Frontal cortex (tissue), 4 donors: ENCODE data around the gene CAV2. TPM values are rescaled to one million over a fixed set of nuclear protein-coding genes. Genes with fewer than 3 reads are reported as not detected.

Experiments
- DNase-seq, 2 donors: peaks; one replicate each; pipeline ENCODE4 v3.0.0; 2012; ENCODE audit warnings: low spot score in 2 of 2
- FAIRE-seq: peaks from 2 replicates; lab custom pipeline; 2012; peaks lifted over from hg19 to GRCh38; lab: Jason Lieb, UNC
- total RNA-seq: library from RNA; depleted of rRNA; stranded (reverse); fragments of >200 nt; gene quantifications from one replicate; pipeline ENCODE4 v1.2.3, GENCODE V29; 2014
- donor health status: control.
- donor health status: control.
- donor health status: control.

Gene CAV2
- total RNA-seq, 1 donor from 2014 or later: 25.7 TPM

DNA sequence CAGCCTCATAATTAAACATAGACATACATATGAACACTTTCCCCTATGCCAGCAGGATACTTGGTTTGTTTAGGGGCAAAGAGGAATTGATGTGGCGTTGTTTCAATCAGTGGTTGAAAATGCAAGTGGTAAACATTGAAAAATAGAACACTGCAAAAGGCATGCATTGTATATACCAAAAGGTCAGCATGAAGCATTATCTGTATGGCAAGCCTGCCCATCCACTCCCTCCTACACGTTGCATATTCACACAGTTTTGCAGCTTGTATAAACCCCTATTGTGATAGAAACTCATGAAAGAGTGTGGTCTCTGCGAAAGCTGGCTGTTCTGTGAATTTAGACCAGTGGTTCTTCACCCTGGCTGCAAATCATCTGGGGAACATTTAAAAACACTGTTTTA is 42.4 kb downstream of the CAV2 start:
- DNase-seq (no peak), FAIRE-seq (no peak)

DNA sequence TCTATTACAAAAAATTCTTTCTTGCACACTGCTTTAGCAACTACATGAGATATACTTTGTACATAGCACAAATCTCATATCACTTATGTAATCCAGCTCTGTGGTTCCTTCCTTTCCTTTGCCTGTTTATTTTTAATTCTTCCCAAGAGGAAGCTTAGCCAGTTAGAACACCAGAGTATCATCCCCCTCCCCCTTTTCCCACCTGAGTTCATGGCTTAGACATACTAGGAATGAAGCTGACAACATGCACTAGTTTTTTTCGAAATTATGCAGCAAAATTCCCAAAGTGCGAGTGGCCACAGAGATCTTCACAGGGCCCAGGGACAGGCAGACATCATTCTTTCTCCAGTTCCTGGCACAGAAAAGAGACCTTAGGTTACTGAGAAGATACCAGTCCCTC is 43.1 kb downstream of the CAV2 start:
- no peak for DNase-seq

DNA sequence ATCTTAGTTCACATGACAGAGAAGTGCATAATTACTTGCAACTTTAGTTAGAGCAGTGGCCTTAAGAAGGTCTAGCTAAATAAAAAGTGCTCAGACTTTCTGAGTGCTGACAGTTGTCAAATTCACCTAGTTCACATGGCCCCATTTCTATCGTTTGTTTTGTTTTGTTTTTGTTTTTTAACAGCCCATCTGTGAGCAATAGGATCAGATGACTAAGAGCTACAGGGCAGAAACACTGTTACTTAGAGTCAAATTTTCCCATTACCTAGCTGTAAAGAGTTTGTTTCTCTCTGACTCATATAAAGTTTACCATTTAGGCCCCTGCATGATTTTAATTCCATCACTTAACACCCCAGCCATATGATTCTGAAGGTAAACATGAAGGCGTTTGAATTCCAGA is 44.1 kb downstream of the CAV2 start:
- FAIRE-seq: no peak
- DNase-seq: no peak

More for the DNA sequence above, 43.1 kb downstream of the CAV2 start:
- FAIRE-seq: no peak

DNA sequence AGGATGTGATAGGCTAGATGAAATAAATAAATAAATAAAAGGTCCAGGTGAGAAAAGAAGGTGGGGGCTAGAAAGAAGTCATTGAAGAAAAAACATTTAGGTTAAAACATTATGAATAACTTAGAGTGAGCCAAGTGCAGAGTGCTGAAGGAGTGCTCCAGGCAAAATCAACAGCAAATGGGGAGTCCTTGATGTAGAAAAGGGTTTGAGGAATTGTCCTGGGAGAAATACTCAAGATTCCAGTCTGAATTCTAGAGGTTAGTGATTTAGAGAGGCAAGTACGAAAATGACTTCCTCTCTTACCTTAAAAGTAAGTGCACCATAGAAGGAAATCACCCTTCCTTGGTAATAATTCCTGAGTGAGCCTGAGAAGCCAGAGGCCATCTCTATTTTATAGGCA is 44.9 kb downstream of the CAV2 start:
- FAIRE-seq (no peak), DNase-seq (no peak)

DNA sequence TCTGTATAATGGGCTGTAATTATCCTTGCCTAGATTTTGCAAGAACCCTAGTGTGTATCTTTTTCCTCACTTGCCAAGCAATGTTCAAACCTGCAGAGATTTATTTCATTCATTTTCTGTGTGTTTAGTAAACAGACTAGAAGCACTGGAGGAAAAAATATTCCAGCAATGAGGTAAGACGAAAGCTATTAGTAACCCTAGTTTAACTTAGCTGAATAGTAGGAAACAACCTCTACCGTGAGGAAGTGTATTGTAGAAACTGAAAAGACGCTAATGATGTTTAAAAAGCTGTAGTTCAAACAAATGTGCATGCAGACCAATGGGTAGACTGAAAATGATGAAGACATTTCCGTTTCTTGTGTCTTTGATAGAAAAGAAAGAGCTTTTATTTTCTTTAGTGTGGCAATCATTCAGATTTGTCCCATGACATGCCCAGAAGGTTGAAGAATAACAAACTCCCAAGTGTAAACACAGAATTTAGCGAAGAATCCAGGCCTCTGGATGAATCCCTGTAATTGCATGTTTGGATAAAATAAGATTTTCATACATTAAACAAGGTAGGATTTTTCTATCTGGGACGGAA is 46.0 kb downstream of the CAV2 start:
- DNase-seq (no peak), FAIRE-seq (no peak)

DNA sequence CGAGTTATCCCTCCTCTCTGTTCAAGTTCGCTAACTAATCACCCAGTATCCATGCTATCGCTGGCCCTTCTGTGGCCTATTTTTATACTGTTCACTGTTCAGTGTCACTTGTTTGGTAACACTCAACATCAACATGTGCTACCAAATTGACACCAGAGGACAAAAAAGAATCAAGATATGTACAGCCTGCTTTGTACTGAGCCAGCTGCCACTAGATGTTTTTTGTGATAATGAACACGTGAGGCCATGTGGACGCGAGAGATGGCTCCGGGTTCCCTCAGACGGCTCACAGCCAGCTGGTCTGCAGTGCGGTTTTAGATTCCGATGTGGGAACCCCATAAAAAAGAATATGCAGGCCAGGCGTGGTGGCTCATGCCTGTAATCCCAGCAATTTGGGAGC is 46.5 kb downstream of the CAV2 start:
- no peak for DNase-seq
- FAIRE-seq: no peak

DNA sequence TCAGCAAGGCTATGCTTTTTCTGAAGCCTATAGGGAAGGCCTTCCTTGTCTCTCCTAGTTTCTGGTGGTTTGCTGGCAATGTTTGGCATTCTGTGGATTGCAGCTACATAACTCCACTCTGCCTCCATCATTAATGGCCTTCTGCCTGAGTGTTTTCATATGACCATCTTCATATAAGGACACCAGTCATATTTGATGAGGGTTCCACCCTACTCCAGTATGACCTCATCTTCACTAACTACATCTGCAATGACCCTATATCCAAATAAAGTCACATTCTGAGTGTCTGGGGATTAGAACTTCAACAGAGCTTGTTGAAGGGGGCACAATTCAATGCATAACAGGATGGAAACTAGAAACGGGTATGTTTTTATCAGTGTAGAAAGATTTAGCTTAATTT is 47.4 kb downstream of the CAV2 start:
- DNase-seq (no peak), FAIRE-seq (no peak)

DNA sequence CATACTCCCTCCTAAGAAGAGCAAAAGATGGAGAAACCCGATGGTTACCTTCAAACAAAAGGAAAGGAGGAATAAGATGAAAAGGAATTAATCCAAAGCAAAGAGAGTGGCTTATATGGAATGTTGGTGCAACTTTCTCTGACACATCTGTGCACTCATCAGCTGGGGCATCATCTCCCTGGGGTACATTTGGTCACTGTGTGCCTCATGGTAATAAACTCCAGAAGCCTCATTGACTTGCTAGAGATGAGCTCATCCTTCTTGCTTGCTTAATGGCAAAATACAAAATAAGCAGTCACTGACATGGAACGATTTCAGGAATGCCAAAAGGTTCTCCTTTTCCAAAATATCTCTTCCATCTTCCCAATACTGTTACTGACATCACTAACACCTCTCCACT is 47.8 kb downstream of the CAV2 start:
- FAIRE-seq (no peak), DNase-seq (no peak)

DNA sequence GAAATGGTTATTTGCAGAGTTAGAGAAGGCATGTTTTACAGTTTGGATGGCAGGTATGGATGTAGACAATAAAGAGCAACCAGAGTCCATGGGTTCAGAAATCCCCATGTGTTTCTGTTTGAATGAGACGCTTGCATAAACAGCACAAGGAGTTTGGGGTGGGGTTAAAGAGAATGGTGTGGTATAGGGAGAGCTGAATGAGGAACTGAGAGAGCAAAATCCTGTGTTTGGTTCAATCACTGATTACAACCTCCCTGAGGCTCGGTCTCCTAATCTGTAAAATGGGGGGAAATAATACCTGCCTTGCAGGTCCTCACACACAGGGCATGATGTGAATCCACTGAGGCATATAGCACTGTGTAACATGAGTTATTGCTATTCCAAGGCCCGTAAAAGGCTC is 49.0 kb downstream of the CAV2 start:
- FAIRE-seq (no peak), DNase-seq (no peak)

DNA sequence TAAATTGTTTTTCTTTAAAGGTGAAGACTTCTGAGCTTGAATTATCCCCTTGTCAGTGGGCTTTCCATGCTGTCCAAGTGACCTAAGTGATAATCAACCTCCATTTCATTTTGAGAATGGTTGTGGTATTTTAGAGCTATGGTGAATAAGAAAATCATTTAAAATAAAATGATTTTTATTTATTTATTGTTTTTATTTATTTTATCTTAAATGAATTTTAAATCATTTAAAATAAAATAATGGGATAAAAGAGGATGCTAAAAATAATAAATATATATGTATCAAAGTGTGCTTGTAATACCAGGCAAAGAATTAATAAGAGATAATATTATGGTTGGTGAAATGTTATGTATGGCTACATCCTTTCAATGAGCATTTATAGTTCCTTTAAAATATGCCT is 49.8 kb downstream of the CAV2 start:
- peak; percentile 23 for FAIRE-seq
- no peak for DNase-seq

DNA sequence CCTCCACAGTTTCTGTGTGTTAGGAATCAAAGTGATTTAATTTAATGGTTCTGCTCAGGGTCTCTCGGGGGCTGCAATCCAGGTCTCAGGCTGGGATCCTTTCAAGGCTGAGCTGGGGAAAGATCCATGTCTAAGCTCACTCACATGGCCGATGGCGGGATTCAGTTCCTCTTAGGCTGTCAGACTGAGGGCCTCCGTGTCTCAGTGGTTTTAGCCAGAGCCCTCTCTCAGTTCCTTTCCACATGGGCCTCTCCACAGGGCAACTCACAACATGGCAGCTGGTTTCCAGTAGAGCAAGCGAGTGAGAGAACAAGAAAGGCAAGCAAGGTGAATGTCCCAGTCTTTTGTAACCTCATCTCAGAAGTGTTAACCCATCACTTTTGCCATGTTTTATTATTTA is 52.2 kb downstream of the CAV2 start:
- FAIRE-seq (no peak), DNase-seq (no peak)

DNA sequence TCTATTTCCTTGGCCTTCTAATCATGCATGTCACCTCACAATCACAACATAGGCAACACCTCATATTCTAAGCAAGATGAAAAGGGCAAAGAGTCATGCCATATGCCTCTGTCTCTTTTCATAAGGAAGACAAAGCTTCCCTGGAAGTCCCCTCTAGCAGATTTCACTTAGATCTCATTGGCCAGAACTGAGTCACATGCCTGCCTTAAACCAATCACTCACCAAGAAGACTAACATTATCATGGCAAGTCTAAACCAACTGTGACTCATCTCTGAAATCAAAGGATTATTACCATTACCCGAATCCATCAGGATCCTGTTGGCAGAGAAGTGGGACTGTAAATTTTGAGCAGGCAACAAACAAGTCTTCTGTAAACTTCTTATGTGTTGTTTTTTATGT is 53.1 kb downstream of the CAV2 start:
- no peak for FAIRE-seq

DNA sequence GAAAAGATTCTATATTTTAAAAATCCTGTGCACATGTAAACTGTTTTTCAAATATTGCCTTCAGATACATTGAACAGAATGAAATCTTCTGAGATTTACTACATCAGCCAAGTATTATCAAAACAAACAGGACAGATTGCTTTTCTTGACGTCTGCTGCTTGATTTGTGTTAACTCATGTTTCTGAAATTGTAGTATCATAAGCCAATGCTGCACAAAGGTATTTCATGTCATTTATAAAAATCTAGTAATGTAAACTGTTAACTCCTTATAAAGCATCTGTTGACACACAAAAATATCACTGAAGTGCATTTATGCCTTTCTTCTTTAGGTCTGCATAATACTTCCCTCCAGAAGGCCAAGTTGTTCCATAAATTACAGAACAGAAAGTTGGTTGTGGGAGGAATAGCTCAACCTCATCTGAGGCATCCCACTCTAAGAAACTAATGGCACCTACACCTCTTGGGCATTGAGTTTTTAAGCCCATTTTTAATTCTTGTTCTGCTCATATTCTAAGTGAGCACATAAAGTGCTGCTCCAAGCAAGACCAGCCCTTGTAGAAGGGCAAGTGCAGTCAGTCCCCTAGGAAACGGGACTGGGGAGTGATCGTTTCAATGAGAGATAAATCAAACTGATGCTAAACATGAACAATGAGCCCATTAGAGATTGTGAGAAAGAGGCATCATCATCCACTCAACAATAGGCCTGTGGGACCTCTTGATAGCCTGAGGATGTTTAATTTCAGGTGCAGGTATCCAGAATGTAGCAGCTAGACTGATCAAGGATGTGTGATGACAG is 53.8 kb downstream of the CAV2 start:
- FAIRE-seq (no peak), DNase-seq (no peak)

More for the DNA sequence above, 53.1 kb downstream of the CAV2 start:
- no peak for DNase-seq

DNA sequence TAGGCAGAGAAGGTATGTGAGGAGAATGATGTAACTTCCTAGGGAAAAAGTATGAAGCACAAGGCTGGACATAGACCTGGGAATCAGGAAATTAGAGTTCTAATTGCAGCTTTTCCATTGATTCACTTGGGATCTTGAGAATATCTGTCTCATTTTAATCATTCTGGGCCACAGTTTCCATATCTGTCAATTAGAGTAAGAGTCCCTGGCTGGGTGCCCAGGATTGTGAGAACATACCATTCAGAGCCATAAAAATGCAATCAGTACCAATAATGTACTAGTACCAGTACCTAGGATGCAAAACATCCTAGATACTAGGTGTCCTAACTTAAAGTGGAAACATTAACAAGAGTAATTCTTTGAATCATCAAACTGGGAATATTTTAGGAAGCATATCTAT is 54.9 kb downstream of the CAV2 start:
- FAIRE-seq: no peak
- no peak for DNase-seq

DNA sequence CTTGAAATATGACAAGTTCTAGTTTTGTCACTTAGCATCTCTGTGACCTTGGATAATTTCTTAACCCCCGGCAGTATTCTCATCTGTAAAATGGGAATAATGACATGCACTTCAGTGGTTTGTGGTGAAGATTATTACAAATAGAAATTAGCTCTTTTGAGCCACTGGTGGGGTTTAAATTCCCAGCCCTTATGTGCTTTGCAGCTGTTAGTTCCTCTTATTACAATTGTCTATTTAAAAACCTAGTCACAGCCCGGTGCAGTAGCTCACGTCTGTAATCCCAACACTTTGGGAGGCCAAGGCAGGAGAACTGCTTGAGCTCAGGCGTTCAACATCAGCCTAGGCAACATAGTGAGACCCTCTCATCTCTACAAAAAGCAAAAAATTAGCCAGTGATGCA is 55.4 kb downstream of the CAV2 start:
- DNase-seq (no peak), FAIRE-seq (no peak)

DNA sequence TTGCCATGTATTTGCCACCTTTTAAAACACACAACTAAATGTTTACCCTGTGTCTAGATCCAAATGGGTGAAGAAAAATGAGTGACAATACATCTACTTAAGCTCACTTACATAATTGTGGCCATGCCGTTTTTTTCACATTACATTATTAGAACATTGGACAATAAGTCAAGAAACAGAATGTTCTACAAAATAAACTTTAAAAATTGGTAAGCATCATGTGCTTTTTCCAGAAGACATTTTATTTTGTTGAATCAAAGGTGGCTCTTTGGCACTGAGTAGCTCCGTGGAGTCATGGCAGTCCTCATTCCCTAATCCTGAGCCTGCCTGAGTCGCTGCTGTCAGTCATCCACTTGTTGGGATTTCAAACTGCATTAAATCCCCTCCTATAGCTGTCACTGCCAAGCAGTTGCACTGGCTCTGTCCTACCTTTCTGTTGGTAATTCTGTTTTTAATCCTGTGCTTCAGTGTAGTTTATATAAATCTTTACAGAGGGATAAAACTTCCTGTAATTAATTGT is 57.6 kb downstream of the CAV2 start:
- FAIRE-seq: no peak
- no peak for DNase-seq

DNA sequence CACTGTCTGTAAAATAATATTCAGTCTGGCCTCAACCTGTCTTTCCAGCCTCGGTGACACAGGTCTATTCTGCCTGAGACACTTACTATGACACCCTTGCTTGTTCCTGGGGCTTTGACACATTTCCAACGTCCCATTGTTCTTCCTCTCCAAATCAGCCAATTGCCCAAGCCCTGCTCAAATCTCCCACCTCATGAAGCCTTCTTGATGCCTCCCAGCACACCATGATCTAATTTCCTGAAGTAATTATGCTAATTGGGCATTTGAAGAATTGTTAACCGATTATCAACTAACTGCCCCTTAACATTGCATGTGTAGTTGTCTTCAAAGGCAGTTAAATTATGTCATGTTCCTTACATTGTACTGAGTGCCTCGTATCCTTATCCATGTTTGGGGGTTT is 58.4 kb downstream of the CAV2 start:
- FAIRE-seq: no peak

More for the DNA sequence above, 58.4 kb downstream of the CAV2 start:
- no peak for DNase-seq

Other genes starting within 250 kb of the CAV2 start
- 17.5 TPM for gene CAV1, start 25.3 kb downstream of the CAV2 start, total RNA-seq
- gene MET, start 172.5 kb downstream of the CAV2 start, total RNA-seq: 2.9 TPM